GM19240 (cell line): ENCODE results near the gene CFAP410.

Source experiments
- DNase-seq: peaks from one replicate; pipeline ENCODE4 v3.0.0; 2011; ENCODE audit warnings: low spot score; ENCODE audit not compliant: insufficient read length

The CFAP410 gene

GRCh38 chr21:44300262-44300959 is 38.8 kb downstream of the CFAP410 start:
- peak; percentile 87 for DNase-seq

GRCh38 chr21:44299458-44300261 is 39.5 kb downstream of the CFAP410 start, which contains the start of gene PFKL:
Gene PFKL (plus strand): TSS chr21:44300053. CDS start chr21:44300106, 53 bp downstream.
- peak; percentile 97 for DNase-seq

DNA sequence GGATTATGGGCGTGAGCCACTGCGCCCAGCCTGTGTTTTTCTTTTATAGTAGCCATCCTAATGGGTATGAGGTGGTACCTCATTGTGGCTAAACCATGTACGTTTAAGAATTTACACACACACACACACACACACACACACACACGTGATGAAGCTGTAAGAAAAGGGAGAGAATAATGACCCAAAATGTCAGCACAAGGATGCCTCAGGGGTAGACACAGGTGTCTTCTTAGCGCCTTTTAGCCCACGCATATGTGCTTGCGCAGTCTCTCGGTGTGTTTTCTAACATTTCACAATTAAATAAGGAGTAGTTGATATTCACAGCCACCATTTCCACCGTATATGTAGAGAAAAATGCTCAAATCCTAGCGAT is 40.1 kb downstream of the CFAP410 start:
- DNase-seq = no peak

DNA sequence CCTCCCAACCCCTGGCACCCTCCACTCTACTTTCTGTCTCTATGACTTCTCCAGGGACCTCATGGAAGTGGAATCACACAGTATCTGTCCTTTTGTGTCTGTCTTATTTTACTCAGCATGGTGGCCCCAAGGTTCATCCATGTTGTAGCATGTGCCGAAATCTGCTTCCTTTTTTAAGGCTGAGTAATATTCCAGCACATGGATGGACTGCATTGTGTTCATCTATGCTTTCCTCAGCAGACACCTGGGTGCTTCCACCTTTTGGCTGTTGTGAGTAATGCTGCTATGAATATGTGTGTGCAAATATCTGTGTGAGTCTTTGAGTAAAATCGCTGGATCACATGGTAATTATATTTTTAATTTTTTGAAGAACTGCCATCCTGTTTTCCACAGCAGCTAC is 40.9 kb downstream of the CFAP410 start:
- no peak for DNase-seq

DNA sequence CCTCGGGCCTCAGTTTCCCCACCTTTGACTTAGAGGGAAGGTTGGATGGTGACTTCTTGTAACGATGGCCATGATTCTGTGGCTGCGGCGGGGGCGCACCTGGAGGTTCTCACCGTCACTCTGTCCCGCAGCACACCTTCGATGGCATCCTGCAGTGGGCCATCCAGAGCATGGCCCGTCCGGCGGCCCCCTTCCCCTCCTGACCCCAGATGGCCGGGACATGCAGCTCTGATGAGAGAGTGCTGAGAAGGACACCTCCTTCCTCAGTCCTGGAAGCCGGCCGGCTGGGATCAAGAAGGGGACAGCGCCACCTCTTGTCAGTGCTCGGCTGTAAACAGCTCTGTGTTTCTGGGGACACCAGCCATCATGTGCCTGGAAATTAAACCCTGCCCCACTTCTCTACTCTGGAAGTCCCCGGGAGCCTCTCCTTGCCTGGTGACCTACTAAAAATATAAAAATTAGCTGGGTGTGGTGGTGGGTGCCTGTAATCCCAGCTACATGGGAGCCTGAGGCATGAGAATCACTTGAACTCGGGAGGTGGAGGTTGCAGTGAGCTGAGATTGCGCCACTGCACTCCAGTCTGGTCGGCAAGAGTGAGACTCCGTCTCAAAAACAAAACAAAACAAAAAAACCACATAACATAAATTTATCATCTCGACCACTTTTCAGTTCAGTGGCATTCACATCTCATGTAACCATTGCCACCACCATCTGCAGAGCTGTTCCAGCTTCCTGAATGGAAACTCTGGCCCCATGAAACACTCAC is 41.5 kb downstream of the CFAP410 start:
- DNase-seq = peak; percentile 98

- DNase-seq = no peak
Measured at GRCh38 chr21:44296916-44297315, 42.3 kb downstream of the CFAP410 start.

DNA sequence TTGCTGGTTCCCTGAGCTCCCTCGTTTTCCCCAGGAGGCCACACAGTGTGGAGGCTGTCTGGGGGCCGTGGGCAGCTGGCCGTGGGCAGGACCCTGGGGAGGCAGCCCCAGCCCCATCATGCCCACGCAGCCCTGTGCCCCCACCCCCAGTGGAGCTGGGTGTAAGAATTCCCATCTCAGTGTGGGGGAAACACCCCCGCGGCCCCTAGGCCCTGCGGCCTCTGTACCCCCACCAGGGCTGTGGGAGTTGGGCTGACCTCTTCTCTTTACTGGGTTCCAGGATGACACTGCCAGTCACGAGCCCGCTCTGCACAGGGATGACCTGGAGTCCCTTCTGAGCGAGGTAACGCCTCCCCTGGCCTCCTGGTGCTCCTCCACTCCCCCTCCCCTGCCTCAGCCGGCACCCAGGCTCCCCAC is 43.1 kb downstream of the CFAP410 start:
- no peak for DNase-seq

DNA sequence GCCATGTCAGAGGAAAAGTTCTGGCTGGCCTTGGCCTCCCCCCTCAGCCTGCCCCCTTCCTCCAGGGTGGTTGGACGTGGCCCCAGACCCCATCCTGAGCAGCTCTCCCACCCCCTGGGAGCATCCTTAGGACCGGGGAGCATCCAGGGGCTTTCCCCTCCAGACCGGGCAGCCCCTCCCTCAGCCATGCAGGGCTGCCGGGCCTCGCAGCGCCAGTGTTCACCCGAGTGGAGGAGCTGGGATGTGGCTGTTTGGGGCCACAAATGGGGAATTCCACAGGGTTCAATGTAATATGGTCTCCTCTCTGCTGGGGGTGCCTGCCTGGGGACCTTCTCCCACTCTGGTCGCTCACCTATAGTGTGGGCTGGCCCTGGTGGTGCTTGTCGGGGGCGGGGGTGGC is 43.5 kb downstream of the CFAP410 start:
- DNase-seq = no peak

DNA sequence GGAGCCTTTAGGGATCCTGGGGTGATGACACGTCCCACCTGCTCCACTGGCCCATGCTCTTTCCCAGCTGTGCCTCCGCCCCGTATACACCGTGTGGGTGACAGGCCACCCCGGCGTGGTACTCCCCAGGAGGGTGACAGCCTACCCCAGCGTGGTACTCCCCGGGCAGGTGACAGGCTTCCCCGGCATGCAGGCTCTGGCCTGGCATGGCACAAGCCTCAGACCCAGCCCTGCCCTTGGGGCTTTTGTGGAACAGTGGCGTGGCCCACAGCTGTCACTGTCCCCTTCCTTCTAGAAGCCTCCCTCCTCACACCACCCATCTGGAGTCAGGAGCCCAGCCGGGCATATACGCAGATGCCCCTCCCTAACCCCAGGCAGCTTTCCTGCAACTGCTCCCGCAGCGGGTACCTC is 44.0 kb downstream of the CFAP410 start:
- no peak for DNase-seq

GRCh38 chr21:44294391-44295162 is 44.6 kb downstream of the CFAP410 start:
- DNase-seq = no peak

DNA sequence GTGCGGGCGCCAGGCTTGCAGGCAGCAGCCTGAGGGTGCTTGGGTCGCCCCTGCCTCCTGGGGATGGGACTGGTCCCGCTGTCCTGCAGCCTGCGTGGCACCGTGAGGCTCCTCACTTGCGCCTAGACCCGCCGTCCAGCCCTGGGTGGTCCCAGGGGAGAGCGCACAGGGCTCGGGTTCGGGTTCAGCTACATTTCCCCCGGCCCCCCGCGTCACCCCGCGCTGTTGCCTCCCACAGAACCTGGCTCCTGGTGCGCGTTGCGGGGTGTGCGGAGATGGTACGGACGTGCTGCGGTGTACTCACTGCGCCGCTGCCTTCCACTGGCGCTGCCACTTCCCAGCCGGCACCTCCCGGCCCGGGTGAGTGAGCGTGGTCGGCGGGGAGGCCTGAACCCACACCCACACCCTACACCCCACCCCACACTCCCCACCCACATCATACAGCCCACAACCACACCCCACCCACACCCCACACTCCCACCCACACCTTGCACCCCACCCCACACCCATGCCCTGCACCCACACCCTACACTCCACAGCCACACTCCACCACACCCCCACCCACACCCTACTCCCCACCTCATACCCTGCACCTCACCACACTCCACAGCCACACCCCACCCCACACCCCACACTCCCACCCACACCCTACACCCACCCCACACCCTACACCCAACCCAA is 45.5 kb downstream of the CFAP410 start:
- no peak for DNase-seq

DNA sequence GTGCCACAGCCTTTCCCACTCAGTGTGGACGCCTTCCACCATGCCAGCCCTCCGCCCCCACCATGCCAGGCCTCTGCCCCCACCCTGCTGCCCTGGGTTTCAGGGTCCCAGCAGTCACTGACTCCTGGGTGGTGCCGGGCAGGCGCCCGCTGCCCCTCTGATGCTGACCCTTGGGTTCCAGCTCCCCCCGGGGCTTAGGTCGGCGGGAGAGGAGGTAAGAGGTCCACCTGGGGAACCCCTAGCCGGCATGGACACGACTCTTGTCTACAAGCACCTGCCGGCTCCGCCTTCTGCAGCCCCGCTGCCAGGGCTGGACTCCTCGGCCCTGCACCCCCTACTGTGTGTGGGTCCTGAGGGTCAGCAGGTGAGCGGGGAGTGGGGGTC is 46.4 kb downstream of the CFAP410 start:
- no peak for DNase-seq

- DNase-seq = no peak
Measured at GRCh38 chr21:44291936-44292811, 47.0 kb downstream of the CFAP410 start.

DNA sequence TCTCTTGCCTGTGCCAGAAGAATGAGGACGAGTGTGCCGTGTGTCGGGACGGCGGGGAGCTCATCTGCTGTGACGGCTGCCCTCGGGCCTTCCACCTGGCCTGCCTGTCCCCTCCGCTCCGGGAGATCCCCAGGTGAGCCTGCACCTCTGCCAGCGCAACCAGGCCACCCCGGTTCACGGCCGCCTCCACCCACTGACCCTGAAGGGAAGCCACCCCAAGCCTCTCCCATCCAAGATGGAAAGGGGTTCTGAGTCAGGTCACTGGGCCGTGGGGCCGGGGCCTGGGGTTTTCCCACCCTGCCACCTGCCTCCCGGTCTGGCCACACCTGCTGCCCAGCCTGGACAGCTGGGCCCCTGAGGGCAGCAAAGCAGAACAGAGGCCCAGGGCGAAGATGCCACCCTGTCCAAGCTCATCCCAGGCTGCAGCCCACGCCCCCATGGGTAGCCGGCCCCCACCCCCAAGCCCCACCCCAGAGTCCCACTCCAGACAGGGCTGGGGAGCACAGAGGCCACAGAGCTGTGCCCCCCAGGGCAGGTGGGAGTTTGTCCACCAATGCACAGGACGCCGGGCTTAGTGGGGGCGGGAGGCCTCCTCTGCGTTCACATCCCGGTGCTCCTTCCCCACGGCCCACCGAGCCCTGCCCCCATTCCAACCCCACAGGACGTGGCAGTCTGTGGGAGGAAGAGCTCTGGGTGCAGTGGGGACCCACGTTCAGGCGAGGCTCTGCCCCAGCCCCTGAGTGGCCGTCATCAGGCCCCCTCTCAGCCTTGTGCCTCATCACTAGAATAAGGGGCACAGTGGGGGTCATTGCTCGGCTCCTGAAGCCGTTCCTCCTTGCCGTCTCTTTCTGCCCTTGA is 47.9 kb downstream of the CFAP410 start:
- DNase-seq = no peak

- DNase-seq = no peak
Measured at GRCh38 chr21:44290327-44291077, 48.7 kb downstream of the CFAP410 start.

GRCh38 chr21:44289381-44290010 is 49.7 kb downstream of the CFAP410 start:
- DNase-seq = no peak

- DNase-seq = no peak
Measured at GRCh38 chr21:44288251-44289110, 50.7 kb downstream of the CFAP410 start.
